ENCODE results near the gene PLCG2. TPM values are rescaled to one million over a fixed set of nuclear protein-coding genes. Genes with fewer than 3 reads are reported as not detected.

Gene PLCG2
- polyA plus RNA-seq, 2 of the 4 experiments (the other 2 are of a cell fraction) = 2.8 to 6.0 TPM

GRCh38 chr16:81810361-81810760, 31.3 kb downstream of the PLCG2 start:
- no peaks in the 10 kb centered on the region for H3K9me3 ChIP-seq
- FAIRE-seq = no peak
- CTCF ChIA-PET = no interaction called here
- DNase-seq (ENCODE audit: low read depth in 1 of 2, low spot score in 1 of 2) = no peak
- POLR2A ChIA-PET = no interaction called here
- 82% methylated on average over 2 of the region's 2 CpGs for WGBS (ENCODE audit: missing lambda C conversion rate)
- TF ChIP-seq ZC3H11A (IDR thresholded peaks at IDR 0.05) (no peak), EP300 (IDR thresholded peaks at IDR 0.05) (no peak), JUNB (IDR thresholded peaks at IDR 0.05) (no peak), CEBPB (IDR thresholded peaks at IDR 0.05) (no peak), TP53 (CRISPR knock-in tag; IDR thresholded peaks at IDR 0.05) (no peak), HDAC2 (IDR thresholded peaks at IDR 0.05) (no peak), ZFP36 (IDR thresholded peaks at IDR 0.05; ENCODE audit: borderline replicate concordance, partially characterized antibody) (no peak), TFCP2L1 (CRISPR knock-in tag; IDR thresholded peaks at IDR 0.05) (no peak), RFX5 (IDR thresholded peaks at IDR 0.05) (no peak), FOXS1 (CRISPR knock-in tag; IDR thresholded peaks at IDR 0.05) (no peak), ZSCAN20 (CRISPR knock-in tag; IDR thresholded peaks at IDR 0.05) (no peak), SMC3 (IDR thresholded peaks at IDR 0.05) (no peak), FOSL2 (IDR thresholded peaks at IDR 0.05) (no peak), FOSL2 (CRISPR knock-in tag; IDR thresholded peaks at IDR 0.05) (no peak)
- no peak overlapping the region for H3K4me2 ChIP-seq
- 0 out of 3 replicates have a peak, but pooled peaks cover 4% of the 10 kb centered on the region for H3K4me1 ChIP-seq
- H3K27ac ChIP-seq = no peak overlapping the region
- no peak for ATAC-seq
- no peak overlapping the region for H3K4me3 ChIP-seq

DNA sequence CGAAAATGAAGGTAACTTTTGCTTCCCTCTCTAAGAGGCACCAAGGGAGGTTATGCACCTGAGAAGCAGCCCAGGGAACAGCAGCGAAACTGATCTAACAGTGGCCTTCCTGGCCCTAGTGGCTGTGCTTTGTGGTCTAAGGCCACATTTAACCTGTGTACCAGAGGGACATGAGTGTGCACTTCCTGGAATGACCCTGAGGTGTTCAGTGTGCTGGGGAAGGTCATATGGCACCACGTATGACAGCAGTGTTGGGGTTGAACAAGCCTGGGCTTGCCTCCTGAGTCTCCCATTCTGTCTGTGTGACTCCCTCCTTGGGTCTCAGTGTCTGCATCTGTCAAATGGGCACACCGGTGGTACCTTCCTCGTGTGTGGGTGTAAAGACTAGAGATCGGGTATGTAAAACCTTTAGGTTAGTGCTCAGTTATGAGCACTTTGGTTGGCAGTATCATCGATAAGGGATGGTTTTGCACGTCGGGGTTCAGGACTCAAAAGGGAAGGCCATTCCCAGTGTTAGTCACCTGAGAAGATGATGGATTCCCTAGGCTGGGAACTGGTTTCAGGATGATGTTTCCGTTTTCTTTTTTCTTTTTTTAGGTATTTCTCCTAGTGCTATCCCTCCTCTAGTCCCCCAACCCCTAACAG, 31.9 kb downstream of the PLCG2 start:
- CTCF ChIA-PET = no interaction called here
- POLR2A ChIA-PET = no interaction called here
- Histone ChIP-seq H3K27ac (no peak overlapping the region), H3K4me2 (no peak overlapping the region), H3K9me3 (no peaks in the 10 kb centered on the region), H3K4me3 (no peak overlapping the region), H3K4me1 (0 out of 3 replicates have a peak, but pooled peaks cover 4% of the 10 kb centered on the region)
- 59% methylated on average over 10 of the region's 10 CpGs for WGBS (ENCODE audit: missing lambda C conversion rate)
- ATAC-seq (no peak), DNase-seq (ENCODE audit: low read depth in 1 of 2, low spot score in 1 of 2) (no peak), FAIRE-seq (no peak)
- TF ChIP-seq FOSB (CRISPR knock-in tag; IDR thresholded peaks at IDR 0.05) (no peak), SMC3 (IDR thresholded peaks at IDR 0.05) (no peak), MYC (IDR thresholded peaks at IDR 0.05; ENCODE audit: borderline replicate concordance, low read length) (no peak)
- TF ChIP-seq, protein P1, sequence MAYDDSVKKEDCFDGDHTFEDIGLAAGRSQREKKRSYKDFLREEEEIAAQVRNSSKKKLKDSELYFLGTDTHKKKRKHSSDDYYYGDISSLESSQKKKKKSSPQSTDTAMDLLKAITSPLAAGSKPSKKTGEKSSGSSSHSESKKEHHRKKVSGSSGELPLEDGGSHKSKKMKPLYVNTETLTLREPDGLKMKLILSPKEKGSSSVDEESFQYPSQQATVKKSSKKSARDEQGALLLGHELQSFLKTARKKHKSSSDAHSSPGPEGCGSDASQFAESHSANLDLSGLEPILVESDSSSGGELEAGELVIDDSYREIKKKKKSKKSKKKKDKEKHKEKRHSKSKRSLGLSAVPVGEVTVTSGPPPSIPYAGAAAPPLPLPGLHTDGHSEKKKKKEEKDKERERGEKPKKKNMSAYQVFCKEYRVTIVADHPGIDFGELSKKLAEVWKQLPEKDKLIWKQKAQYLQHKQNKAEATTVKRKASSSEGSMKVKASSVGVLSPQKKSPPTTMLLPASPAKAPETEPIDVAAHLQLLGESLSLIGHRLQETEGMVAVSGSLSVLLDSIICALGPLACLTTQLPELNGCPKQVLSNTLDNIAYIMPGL (CRISPR knock-in tag; IDR thresholded peaks at IDR 0.05; ENCODE audit: borderline replicate concordance) = no peak

DNA sequence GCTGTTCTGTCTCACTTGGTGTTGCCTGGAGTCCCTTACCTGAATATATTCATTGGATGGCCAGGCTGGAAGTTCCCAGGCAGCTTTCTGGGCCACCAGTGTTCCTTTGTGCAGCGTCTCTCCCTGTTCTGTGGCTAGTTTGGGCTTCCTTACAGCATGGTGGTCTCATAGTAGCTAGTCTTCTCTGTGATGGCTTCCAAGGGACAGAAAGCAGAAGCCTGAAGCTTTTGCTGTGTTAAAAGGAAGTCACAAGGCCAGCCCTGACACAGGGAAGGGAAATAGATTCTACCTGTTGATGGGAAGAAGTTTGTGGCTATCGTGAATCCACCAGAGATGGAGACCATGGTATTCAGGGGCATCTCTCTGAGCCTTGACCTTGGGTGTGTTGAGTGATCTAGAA, 34.6 kb downstream of the PLCG2 start:
- TF ChIP-seq RAD21 (conservative IDR thresholded peaks at IDR 0.05 in 1 of 2, IDR thresholded peaks at IDR 0.05 in 1 of 2) (no peak), CHD2 (IDR thresholded peaks at IDR 0.05; ENCODE audit: low read length, partially characterized antibody) (no peak), NFE2L2 (conservative IDR thresholded peaks at IDR 0.05; ENCODE audit: low read length) (no peak), BHLHE40 (IDR thresholded peaks at IDR 0.05; ENCODE audit: low read depth, low read length) (no peak), HOXB13 (CRISPR knock-in tag; IDR thresholded peaks at IDR 0.05; ENCODE audit: low read depth) (no peak), ZFP36 (IDR thresholded peaks at IDR 0.05; ENCODE audit: borderline replicate concordance, partially characterized antibody) (no peak), HEYL (CRISPR knock-in tag; IDR thresholded peaks at IDR 0.05) (no peak), CHD4 (IDR thresholded peaks at IDR 0.05; ENCODE audit: borderline replicate concordance) (no peak), SREBF2 (IDR thresholded peaks at IDR 0.05) (no peak), USF2 (IDR thresholded peaks at IDR 0.05) (no peak), HOXA7 (CRISPR knock-in tag; IDR thresholded peaks at IDR 0.05) (no peak), MYC (IDR thresholded peaks at IDR 0.05; ENCODE audit: borderline replicate concordance, low read length) (no peak), POLR2AphosphoS2 (conservative IDR thresholded peaks at IDR 0.05; ENCODE audit: low read length) (no peak)
- TF ChIP-seq, protein P2, sequence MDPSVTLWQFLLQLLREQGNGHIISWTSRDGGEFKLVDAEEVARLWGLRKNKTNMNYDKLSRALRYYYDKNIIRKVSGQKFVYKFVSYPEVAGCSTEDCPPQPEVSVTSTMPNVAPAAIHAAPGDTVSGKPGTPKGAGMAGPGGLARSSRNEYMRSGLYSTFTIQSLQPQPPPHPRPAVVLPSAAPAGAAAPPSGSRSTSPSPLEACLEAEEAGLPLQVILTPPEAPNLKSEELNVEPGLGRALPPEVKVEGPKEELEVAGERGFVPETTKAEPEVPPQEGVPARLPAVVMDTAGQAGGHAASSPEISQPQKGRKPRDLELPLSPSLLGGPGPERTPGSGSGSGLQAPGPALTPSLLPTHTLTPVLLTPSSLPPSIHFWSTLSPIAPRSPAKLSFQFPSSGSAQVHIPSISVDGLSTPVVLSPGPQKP (IDR thresholded peaks at IDR 0.05; ENCODE audit: low read depth, low read length) = no peak
- CTCF ChIA-PET = no interaction called here

More for the DNA sequence above, 34.6 kb downstream of the PLCG2 start:
- POLR2A ChIA-PET = no interaction called here
- H3K27ac ChIP-seq = no peak overlapping the region
- no peak for FAIRE-seq
- DNase-seq (ENCODE audit: low read depth in 1 of 2, low spot score in 1 of 2) = no peak
- H3K9me3 ChIP-seq = no peaks in the 10 kb centered on the region
- 0 out of 3 replicates have a peak, but pooled peaks cover 4% of the 10 kb centered on the region for H3K4me1 ChIP-seq
- no peak overlapping the region for H3K4me2 ChIP-seq
- H3K4me3 ChIP-seq = no peak overlapping the region
- no peak for ATAC-seq
- WGBS (ENCODE audit: missing lambda C conversion rate) = 88% methylated on average over 2 of the region's 2 CpGs
